H9 (cell line): Measurements from ENCODE around the gene CX3CR1. TPM values are rescaled to one million over a fixed set of nuclear protein-coding genes. Genes with fewer than 3 reads are reported as not detected.

Experiments used
- DNase-seq: peaks from one replicate; pipeline ENCODE4 v3.0.0-alpha.2; 2017
- H2AFZ ChIP-seq: one replicate; pipeline ENCODE4 v1.6.1; 2013; ENCODE audit warnings: mild to moderate bottlenecking, low read length, control low read depth, moderate library complexity
- H2AK5ac ChIP-seq: 2 replicates; pipeline ENCODE4 v1.6.1; 2013; ENCODE audit warnings: low read length, control low read depth, mixed read lengths; ENCODE audit not compliant: insufficient read length
- H2BK120ac ChIP-seq: one replicate; pipeline ENCODE4 v1.6.1; 2013; ENCODE audit warnings: low read depth, mild to moderate bottlenecking, low read length, control low read depth, inconsistent platforms; ENCODE audit not compliant: poor library complexity, severe bottlenecking
- H2BK12ac ChIP-seq: 2 replicates; pipeline ENCODE4 v1.6.1; 2013; ENCODE audit warnings: low read length, control low read depth, mixed read lengths, low read depth; ENCODE audit not compliant: insufficient read length
- H2BK15ac ChIP-seq: 2 replicates; pipeline ENCODE4 v1.6.1; 2013; ENCODE audit warnings: low read depth, low read length, control low read depth
- H2BK20ac ChIP-seq: one replicate; pipeline ENCODE4 v1.6.1; 2013; ENCODE audit warnings: low read depth, mild to moderate bottlenecking, low read length, control low read depth, inconsistent platforms; ENCODE audit not compliant: poor library complexity, severe bottlenecking
- H2BK5ac ChIP-seq: 2 replicates; pipeline ENCODE4 v1.6.1; 2013; ENCODE audit warnings: low read length, control low read depth, mixed read lengths; ENCODE audit not compliant: insufficient read length
- H3K14ac ChIP-seq: 2 replicates; pipeline ENCODE4 v1.6.1; 2013; ENCODE audit warnings: low read length, control low read depth; ENCODE audit not compliant: insufficient read depth
- H3K18ac ChIP-seq: 2 replicates; pipeline ENCODE4 v1.6.1; 2013; ENCODE audit warnings: low read depth, mild to moderate bottlenecking, mixed read lengths, low read length, control low read depth; ENCODE audit not compliant: insufficient read length
- H3K23ac ChIP-seq: 2 replicates; pipeline ENCODE4 v1.6.1; 2013; ENCODE audit warnings: low read length, control low read depth, mixed read lengths, low read depth; ENCODE audit not compliant: insufficient read length
- H3K23me2 ChIP-seq: 2 replicates; pipeline ENCODE4 v1.6.1; 2013; ENCODE audit warnings: low read depth, mild to moderate bottlenecking, mixed read lengths, low read length, control low read depth; ENCODE audit not compliant: insufficient read length, poor library complexity, severe bottlenecking
- H3K27ac ChIP-seq: 2 replicates; pipeline ENCODE4 v1.5.1; 2013; ENCODE audit warnings: low read length, control low read depth, mixed read lengths, low read depth; ENCODE audit not compliant: insufficient read length
- H3K27me3 ChIP-seq: 2 replicates; pipeline ENCODE4 v1.6.1; 2013; ENCODE audit warnings: low read length, control low read depth, inconsistent platforms; ENCODE audit not compliant: insufficient read depth
- H3K4ac ChIP-seq: 2 replicates; pipeline ENCODE4 v1.6.1; 2013; ENCODE audit warnings: low read depth, mild to moderate bottlenecking, control low read depth, inconsistent platforms, low read length, moderate library complexity
- H3K4me1 ChIP-seq: 2 replicates; pipeline ENCODE4 v1.6.1; 2013; ENCODE audit warnings: low read length, control low read depth, inconsistent platforms; ENCODE audit not compliant: insufficient read depth
- H3K4me2 ChIP-seq: 2 replicates; pipeline ENCODE4 v1.6.1; 2013; ENCODE audit warnings: low read length, control low read depth, mixed read lengths; ENCODE audit not compliant: insufficient read length, insufficient read depth
- H3K56ac ChIP-seq: 2 replicates; pipeline ENCODE4 v1.6.1; 2013; ENCODE audit warnings: low read depth, mild to moderate bottlenecking, mixed read lengths, low read length, control low read depth; ENCODE audit not compliant: insufficient read length
- H3K79me1 ChIP-seq: 2 replicates; pipeline ENCODE4 v1.6.1; 2013; ENCODE audit warnings: low read depth, mild to moderate bottlenecking, moderate library complexity, low read length, control low read depth, inconsistent platforms; ENCODE audit not compliant: insufficient read depth, poor library complexity, severe bottlenecking
- H3K79me2 ChIP-seq: 2 replicates; pipeline ENCODE4 v1.6.1; 2013; ENCODE audit warnings: low read length, control low read depth, inconsistent platforms; ENCODE audit not compliant: insufficient read depth
- H3K9ac ChIP-seq: 2 replicates; pipeline ENCODE4 v1.6.1; 2013; ENCODE audit warnings: low read length, control low read depth, mixed read lengths; ENCODE audit not compliant: insufficient read length; ENCODE audit errors: extremely low read depth
- H3K9me3 ChIP-seq: one replicate; pipeline ENCODE4 v1.6.1; 2013; ENCODE audit warnings: low read depth, low read length, inconsistent platforms; ENCODE audit not compliant: control insufficient read depth
- H3T11ph ChIP-seq: one replicate; pipeline ENCODE4 v1.6.1; 2013; ENCODE audit warnings: mild to moderate bottlenecking, low read length, control low read depth, inconsistent platforms
- H4K20me1 ChIP-seq: one replicate; pipeline ENCODE4 v1.6.1; 2013; ENCODE audit not compliant: control insufficient read depth, insufficient read length, insufficient read depth
- H4K5ac ChIP-seq: 2 replicates; pipeline ENCODE4 v1.6.1; 2013; ENCODE audit warnings: low read depth, mild to moderate bottlenecking, mixed read lengths, low read length, control low read depth; ENCODE audit not compliant: insufficient read length
- H4K8ac ChIP-seq: replicated peaks from 2 replicates; pipeline ENCODE4 v1.6.1; 2013; ENCODE audit warnings: low read length, control low read depth, mixed read lengths, low read depth; ENCODE audit not compliant: insufficient read length
- H4K91ac ChIP-seq: 2 replicates; pipeline ENCODE4 v1.6.1; 2013; ENCODE audit warnings: low read depth, mild to moderate bottlenecking, moderate library complexity, mixed read lengths, low read length, control low read depth; ENCODE audit not compliant: insufficient read length
- H3K27ac Mint-ChIP-seq, 3 experiments: 2 replicates in 2 of 3; 3 replicates in 1 of 3; pipeline ENCODE4 v1.8.0; 2020 to 2021; ENCODE audit warnings: mixed read lengths in 3 of 3, mild to moderate bottlenecking in 1 of 3, moderate library complexity in 1 of 3
- H3K27me3 Mint-ChIP-seq: 2 replicates; pipeline ENCODE4 v1.8.0; 2021; ENCODE audit warnings: low read depth, mild to moderate bottlenecking, moderate library complexity, mixed read lengths
- H3K36me3 Mint-ChIP-seq, 3 experiments: 2 replicates in 2 of 3; 3 replicates in 1 of 3; pipeline ENCODE4 v1.8.0; 2020 to 2021; ENCODE audit warnings: low read depth in 3 of 3, mixed read lengths in 3 of 3; ENCODE audit not compliant: insufficient read depth in 1 of 3
- H3K4me1 Mint-ChIP-seq, 2 experiments: 2 replicates each; pipeline ENCODE4 v1.8.0; 2020; ENCODE audit warnings: mixed read lengths in 2 of 2
- H3K4me3 Mint-ChIP-seq, 2 experiments: 2 replicates in 1 of 2; 3 replicates in 1 of 2; pipeline ENCODE4 v1.8.0; 2020 to 2021; ENCODE audit warnings: mild to moderate bottlenecking in 2 of 2, mixed read lengths in 2 of 2, moderate library complexity in 1 of 2
- H3K9me3 Mint-ChIP-seq, 2 experiments: 2 replicates in 1 of 2; 3 replicates in 1 of 2; pipeline ENCODE4 v1.8.0; 2020; ENCODE audit warnings: mild to moderate bottlenecking in 2 of 2, mixed read lengths in 2 of 2, moderate library complexity in 1 of 2
- WGBS: extraction: QIAGEN DNeasy Blood & Tissue Kit; methylation state at CpG from one replicate; pipeline ENCODE4 v1.1.7; 2013; ENCODE audit warnings: missing lambda C conversion rate, low lambda C conversion rate, mixed read lengths; ENCODE audit not compliant: insufficient read length; ENCODE audit errors: extremely low coverage; 5-methylcytosine and 5-hydroxymethylcytosine counted together
- total RNA-seq: library from RNA; stranded (reverse); gene quantifications from 2 replicates; pipeline ENCODE4 v1.2.1, GENCODE V29; 2021
- TF ChIP-seq, protein P1 (sequence below): fragments of 200-600 bp; sonication (generic); conservative IDR thresholded peaks from 3 replicates; pipeline ENCODE4 v1.8.0; 2021; ENCODE audit warnings: antibody characterized with exemption, mild to moderate bottlenecking

The CX3CR1 gene
- total RNA-seq, 1 experiment from 2014 or later: not detected

DNA sequence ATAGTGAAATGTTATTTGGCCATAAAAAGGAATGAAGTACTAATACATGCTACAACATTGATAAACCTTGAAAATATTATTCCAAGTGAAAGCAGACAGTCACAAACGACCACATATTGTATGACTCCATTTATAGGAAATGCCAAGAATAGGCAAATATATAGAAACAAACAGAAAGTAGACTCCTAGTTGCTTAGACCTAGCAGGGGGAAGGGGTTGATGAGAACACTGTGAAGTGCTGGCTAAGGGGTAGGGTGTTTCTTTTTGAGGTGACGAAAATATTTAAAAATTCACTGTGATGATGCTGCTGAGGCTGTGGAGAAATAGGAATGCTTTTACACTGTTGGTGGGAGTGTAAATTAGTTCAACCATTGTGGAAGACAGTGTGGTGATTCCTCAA, 56.9 kb downstream of the CX3CR1 start:
- Histone ChIP-seq H3K4me2 (no peak overlapping the region), H2BK20ac (no peak overlapping the region), H3K79me1 (no peaks in the 10 kb centered on the region), H3K4ac (no peak overlapping the region), H2AFZ (no peak overlapping the region), H3K9ac (no peak overlapping the region), H3K4me1 (no peaks in the 10 kb centered on the region), H3K27me3 (no peaks in the 10 kb centered on the region), H3K56ac (no peak overlapping the region), H4K8ac (no peak overlapping the region), H4K5ac (no peak overlapping the region), H2BK120ac (no peak overlapping the region), H3K23ac (no peak overlapping the region), H4K91ac (no peak overlapping the region), H3K27ac (no peak overlapping the region), H2BK12ac (no peak overlapping the region), H4K20me1 (no peaks in the 10 kb centered on the region), H3K23me2 (no peaks in the 10 kb centered on the region), H2BK5ac (no peak overlapping the region), H3T11ph (no peak overlapping the region), H3K18ac (no peak overlapping the region), H3K14ac (no peak overlapping the region), H3K79me2 (no peaks in the 10 kb centered on the region), H2BK15ac (no peak overlapping the region), H2AK5ac (no peak overlapping the region), H3K9me3 (no peaks in the 10 kb centered on the region)
- Mint-ChIP-seq H3K27ac (no peak overlapping the region), H3K9me3 (no peaks in the 10 kb centered on the region), H3K4me1 (no peaks in the 10 kb centered on the region), H3K27me3 (peaks cover 7% of the 10 kb centered on the region; the same call in 1 of the 2 replicates), H3K4me3 (no peak overlapping the region), H3K36me3 (no peaks in the 10 kb centered on the region; a peak in 1 of 7 replicates)
- TF ChIP-seq, protein P1, sequence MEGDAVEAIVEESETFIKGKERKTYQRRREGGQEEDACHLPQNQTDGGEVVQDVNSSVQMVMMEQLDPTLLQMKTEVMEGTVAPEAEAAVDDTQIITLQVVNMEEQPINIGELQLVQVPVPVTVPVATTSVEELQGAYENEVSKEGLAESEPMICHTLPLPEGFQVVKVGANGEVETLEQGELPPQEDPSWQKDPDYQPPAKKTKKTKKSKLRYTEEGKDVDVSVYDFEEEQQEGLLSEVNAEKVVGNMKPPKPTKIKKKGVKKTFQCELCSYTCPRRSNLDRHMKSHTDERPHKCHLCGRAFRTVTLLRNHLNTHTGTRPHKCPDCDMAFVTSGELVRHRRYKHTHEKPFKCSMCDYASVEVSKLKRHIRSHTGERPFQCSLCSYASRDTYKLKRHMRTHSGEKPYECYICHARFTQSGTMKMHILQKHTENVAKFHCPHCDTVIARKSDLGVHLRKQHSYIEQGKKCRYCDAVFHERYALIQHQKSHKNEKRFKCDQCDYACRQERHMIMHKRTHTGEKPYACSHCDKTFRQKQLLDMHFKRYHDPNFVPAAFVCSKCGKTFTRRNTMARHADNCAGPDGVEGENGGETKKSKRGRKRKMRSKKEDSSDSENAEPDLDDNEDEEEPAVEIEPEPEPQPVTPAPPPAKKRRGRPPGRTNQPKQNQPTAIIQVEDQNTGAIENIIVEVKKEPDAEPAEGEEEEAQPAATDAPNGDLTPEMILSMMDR: no peak
- WGBS: no CpG with 5 or more reads among the region's 2 CpGs
- DNase-seq: no peak
